KG1 (cell line): ENCODE data around the gene GH2.
"Not testable (repeated sequence)": the region's sequence is repeated elsewhere in the genome, so short reads cannot be mapped to it uniquely, and the experiment has no call there.

Experiments
- DNase-seq: peaks from one replicate; lab custom pipeline; 2025; lab: John Stamatoyannopoulos, UW

Gene GH2

GRCh38 chr17:63881935-63882601 lies at the start of gene GH2:
Gene GH2, minus strand, starts transcription at chr17:63881944. Its CDS starts 143 bp downstream, at chr17:63881801.
- peak; percentile 2 for DNase-seq

GRCh38 chr17:63930951-63931575 lies 49.3 kb upstream of the GH2 start:
- no peak for DNase-seq

GRCh38 chr17:63929860-63930766 lies 48.4 kb upstream of the GH2 start:
- DNase-seq: no peak

GRCh38 chr17:63928966-63929695 lies 47.4 kb upstream of the GH2 start:
- DNase-seq: no peak

GRCh38 chr17:63928172-63928666 lies 46.5 kb upstream of the GH2 start:
- DNase-seq: no peak

DNA sequence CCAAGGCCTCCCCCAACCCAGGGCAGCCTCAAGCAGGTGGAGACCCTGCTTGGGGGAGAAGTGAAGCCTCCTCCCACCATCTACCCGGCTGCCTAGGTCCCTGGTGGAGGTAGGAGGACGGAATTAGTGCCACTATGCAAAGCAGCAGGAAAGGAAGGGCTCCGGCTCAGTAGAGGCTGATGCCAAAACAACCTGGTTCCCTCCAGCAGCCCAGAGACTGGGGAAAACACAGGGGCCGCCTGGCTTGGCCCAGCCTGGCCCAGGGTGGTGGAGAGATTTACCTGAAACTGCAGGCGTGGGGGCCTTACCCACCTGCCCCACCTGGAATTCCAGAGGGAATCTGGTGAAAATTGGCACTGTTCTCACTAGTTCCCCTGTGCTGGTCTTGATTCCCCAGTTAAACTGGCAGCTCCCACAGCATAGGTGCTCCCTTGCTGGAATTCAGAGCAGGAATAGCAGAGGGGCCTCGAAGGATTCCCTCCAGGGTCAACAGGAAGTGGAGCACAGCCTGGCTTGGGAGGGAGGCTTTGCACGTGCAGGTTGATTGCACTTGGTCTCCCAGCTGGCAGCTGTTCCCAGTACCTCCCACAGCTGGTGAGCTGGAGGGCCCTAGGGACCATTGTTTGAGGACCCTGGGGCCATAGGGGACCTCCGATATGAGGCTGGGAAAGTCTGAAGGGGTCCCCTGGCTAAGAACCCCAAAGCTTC lies 45.9 kb upstream of the GH2 start:
- DNase-seq: no peak

GRCh38 chr17:63926164-63926563 lies 44.4 kb upstream of the GH2 start:
- no peak for DNase-seq

DNA sequence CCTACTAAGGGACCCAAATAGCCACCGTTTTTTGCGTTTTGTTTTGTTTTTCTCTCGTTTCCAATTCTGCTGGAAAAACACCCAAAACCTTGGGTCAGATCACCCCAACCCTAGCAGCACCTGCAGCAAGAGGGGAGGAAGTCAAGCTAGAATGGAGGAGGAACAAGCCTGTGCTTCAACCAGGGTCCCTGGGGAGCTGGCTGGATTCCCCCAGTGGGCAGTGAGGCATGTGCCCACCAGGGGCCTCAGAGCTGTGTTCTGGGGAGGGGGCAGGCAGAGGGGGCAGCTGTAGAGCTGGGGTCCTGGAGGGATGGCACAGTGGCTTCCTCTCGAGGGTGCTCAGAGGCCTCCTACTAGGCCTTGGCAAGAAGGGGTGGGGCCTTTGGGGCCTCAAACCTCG lies 43.9 kb upstream of the GH2 start:
- DNase-seq: no peak

GRCh38 chr17:63922402-63922801 lies 40.7 kb upstream of the GH2 start:
- DNase-seq: not testable (repeated sequence)

DNA sequence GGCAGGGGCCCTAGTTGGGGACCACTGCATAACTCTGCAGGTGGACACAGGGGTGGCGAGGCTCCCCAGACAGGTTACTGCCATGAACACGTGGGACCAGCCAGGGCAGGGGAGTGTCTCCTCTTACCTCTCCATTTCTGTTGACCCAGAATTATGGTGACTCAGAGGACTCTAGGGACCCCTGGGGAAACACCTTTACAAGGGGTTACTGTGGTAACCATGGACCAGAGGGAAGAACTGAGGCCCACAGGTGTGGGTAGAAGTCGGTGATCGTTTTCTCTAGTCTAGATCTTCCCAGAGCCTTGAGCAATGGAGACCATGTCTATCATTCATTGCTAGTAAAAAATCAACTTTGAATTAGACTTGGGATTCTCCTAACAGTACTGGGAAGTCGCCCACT lies 39.0 kb upstream of the GH2 start:
- DNase-seq: not testable (repeated sequence)

DNA sequence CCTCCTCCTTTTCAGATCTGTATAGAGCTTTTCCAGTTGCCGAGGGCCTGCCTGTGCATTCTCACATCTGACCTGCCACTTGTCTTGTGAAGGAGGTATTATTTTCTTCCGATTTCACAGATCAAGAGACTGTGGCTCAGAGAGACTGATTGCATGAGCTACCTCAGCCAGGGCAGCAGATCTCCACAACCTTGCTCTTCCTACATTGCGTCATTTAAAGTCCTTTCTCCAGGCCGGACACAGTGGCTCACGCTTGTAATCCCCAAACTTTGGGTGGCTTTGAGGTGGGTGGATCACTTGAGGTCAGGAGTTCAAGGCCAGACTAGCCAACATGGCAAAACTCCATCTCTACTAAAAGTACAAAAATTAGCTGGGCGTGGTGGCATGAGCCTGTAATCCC lies 38.3 kb upstream of the GH2 start:
- not testable (repeated sequence) for DNase-seq

GRCh38 chr17:63919311-63919723 lies 37.6 kb upstream of the GH2 start:
- DNase-seq: no peak

DNA sequence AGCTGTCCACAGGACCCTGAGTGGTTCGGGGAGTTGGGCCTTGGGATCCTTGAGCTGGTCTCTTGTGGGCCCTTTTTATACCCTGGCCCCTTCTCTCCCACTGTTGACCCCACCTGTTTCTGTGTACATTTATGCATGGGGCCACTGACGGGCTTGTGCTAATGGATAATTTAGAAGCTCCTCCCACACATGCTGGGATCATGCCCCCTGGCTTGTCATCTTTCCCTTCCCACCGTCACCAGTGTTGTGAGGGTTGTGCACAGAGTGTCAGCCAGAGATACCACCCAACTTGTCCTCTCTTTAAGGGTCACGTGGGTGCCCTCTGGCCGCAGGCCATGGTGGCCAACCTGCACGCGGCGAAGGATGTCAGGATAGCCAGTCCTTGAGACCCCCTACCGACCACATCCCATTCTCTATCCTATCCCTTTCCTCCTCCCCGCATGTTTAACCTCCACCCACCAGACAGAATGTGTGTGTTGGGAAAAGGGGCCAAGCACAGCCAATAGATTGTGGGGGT lies 37.1 kb upstream of the GH2 start, which contains the start of gene GH1:
TSS of gene GH1 (minus strand) at position 51 of the 517 bp plus-strand sequence. CDS start 63 bp downstream, outside the sequence.
- not testable (repeated sequence) for DNase-seq

DNA sequence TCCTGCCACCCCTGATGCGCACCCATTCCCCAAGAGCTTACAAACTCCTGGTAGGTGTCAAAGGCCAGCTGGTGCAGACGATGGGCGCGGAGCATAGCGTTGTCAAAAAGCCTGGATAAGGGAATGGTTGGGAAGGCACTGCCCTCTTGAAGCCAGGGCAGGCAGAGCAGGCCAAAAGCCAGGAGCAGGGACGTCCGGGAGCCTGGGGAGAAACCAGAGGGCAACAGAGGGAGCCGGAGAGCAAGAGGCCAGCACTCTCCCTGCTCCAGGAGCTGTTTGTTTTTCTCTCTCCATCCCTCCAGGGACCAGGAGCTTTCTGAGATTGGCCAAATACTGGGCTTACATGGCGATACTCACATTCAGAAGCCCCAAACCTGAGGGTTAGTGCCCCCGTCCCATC lies 36.6 kb upstream of the GH2 start:
- no peak for DNase-seq

DNA sequence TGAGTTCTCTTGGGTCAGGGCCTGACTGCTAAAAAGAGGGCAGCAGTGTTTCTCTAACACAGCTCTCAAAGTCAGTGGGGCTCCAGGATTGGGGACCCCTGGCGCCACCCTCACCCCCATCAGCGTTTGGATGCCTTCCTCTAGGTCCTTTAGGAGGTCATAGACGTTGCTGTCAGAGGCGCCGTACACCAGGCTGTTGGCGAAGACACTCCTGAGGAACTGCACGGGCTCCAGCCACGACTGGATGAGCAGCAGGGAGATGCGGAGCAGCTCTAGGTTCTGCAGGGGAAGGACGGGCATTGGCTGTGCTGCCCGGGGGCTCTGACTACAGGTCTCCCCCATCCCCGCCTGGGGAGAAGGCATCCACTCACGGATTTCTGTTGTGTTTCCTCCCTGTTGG lies 35.9 kb upstream of the GH2 start:
- no peak for DNase-seq

GRCh38 chr17:63917206-63917605 lies 35.5 kb upstream of the GH2 start:
- not testable (repeated sequence) for DNase-seq

GRCh38 chr17:63916566-63917185 lies 34.9 kb upstream of the GH2 start:
- no peak for DNase-seq

DNA sequence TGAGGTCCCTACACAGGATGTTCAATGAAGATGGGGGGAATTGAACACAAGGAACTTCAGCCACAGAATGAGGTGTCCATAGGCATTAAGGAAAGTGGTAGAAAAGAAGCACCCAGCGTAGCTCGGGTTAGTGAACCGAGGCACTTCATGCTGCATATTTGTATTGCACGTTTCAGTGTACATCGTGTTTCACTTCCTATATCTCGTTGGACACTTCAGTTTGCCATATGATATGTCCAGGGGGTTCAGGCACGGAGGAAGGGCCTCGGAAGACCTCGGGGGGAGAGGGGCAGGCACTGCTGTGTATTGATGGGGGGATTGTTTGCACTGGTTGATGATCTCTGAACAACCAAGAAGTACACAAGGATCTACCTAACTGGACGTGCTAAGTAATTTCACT lies 34.0 kb upstream of the GH2 start:
- DNase-seq: not testable (repeated sequence)

GRCh38 chr17:63914471-63914870 lies 32.7 kb upstream of the GH2 start:
- no peak for DNase-seq

DNA sequence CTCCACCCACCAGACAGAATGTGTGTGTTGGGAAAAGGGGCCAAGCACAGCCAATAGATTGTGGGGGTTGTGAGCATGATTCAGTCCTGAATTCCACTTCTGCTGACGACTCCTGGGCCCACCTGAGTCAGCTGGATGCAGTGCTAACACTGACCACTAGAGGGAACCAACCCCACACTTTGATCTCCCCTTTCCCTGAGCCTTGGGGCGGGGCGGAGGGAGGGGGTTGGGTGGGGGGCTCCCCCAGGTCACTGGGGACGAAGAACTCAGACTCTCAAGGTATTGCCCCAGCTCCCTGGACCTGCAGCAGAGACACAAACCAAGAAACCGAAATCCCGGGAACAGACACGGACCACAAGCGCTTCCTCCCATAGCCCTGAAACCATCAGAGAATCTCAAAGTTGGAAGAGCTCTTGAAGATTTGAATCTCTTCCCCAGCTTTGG lies 29.9 kb upstream of the GH2 start:
- DNase-seq: no peak
